HCT116 (cell line): Measurements from ENCODE around the gene ARHGAP5. TPM values are rescaled to one million over a fixed set of nuclear protein-coding genes. Genes with fewer than 3 reads are reported as not detected.

Experiments used
- ATAC-seq: fragments of 200-7000 bp; cut with Tn5 transposase; 2 replicates; pipeline ENCODE4 v1.9.1; 2020; ENCODE audit warnings: mild to moderate bottlenecking, moderate library complexity
- BruUV-seq: library from RNA; stranded (reverse); fragments of 400-500 nt; replicated peaks from 2 replicates; lab custom pipeline; 2021; lab: Mats Ljungman, UMichigan
- CTCF ChIA-PET: fragments of 300-600 bp; sonication (Branson Sonifier 250); formaldehyde crosslinking; loops from one replicate; lab custom pipeline; 2021; ENCODE audit warnings: antibody characterized with exemption; lab: Charles Lee
- POLR2A ChIA-PET: fragments of 300-600, 350-600 bp; sonication (Branson Sonifier 250); formaldehyde crosslinking; loops from one replicate; lab custom pipeline; 2021; ENCODE audit warnings: antibody characterized with exemption; lab: Charles Lee
- RAD21 ChIA-PET, 2 experiments: fragments of 300-600 bp; sonication (Branson Sonifier 250); formaldehyde crosslinking; loops; one replicate each; lab custom pipeline; 2023; ENCODE audit warnings: low total read pairs in 2 of 2; ENCODE audit not compliant: uncharacterized antibody in 2 of 2, unreplicated experiment in 2 of 2, low non-redundant PET in 1 of 2; lab: Charles Lee
- DNase-seq: peaks from one replicate; pipeline ENCODE4 v3.0.0-alpha.2; 2010; ENCODE audit warnings: low read depth, low spot score
- H2AFZ ChIP-seq: fragments of 200-600 bp; shearing (Covaris generic), sonication (generic); 2 replicates; pipeline ENCODE4 v1.6.1; 2017; ENCODE audit warnings: low read depth, mixed run types, mixed read lengths, antibody characterized with exemption, low read length; ENCODE audit not compliant: poor library complexity, severe bottlenecking
- H3K27ac ChIP-seq: 2 replicates; pipeline ENCODE4 v1.5.1; 2012; ENCODE audit warnings: low read depth, low read length
- H3K27me3 ChIP-seq: fragments of 200-600 bp; sonication (generic); 2 replicates; pipeline ENCODE4 v1.6.1; 2016; ENCODE audit warnings: mixed run types, low read length, mixed read lengths; ENCODE audit not compliant: insufficient read depth
- H3K36me3 ChIP-seq, 2 experiments: fragments of 200-500 bp in 1 of 2; fragments of 200-600 bp in 1 of 2; sonication (Bioruptor generic) in 1 of 2; sonication (generic) in 1 of 2; 2 replicates each; pipeline versions ENCODE4 v1.5.1 to v1.6.1; 2014 to 2016; ENCODE audit warnings: low read length in 2 of 2, inconsistent platforms in 1 of 2, mixed read lengths in 1 of 2, mixed run types in 1 of 2; ENCODE audit not compliant: insufficient read depth in 2 of 2, control insufficient read depth in 1 of 2
- H3K4me1 ChIP-seq, 2 experiments: fragments of 200-600 bp in 1 of 2; sonication (generic) in 1 of 2; 2 replicates each; pipeline versions ENCODE4 v1.5.1 to v1.6.1; 2012 to 2017; ENCODE audit warnings: low read length in 2 of 2, inconsistent platforms in 1 of 2, mild to moderate bottlenecking in 1 of 2, mixed read lengths in 1 of 2, mixed run types in 1 of 2, moderate library complexity in 1 of 2; ENCODE audit not compliant: insufficient read depth in 2 of 2, control insufficient read depth in 1 of 2
- H3K4me2 ChIP-seq: fragments of 200-600 bp; sonication (generic); 2 replicates; pipeline ENCODE4 v1.6.1; 2017; ENCODE audit warnings: mixed run types, low read length, mixed read lengths
- H3K4me3 ChIP-seq, 2 experiments: fragments of 200-600 bp in 1 of 2; sonication (generic) in 1 of 2; replicated peaks in 1 of 2; 2 replicates each; pipeline ENCODE4 v1.5.1; 2011 to 2016; ENCODE audit warnings: low read length in 2 of 2, control low read depth in 1 of 2, low read depth in 1 of 2, mild to moderate bottlenecking in 1 of 2, mixed read lengths in 1 of 2, mixed run types in 1 of 2
- H3K79me2 ChIP-seq: fragments of 200-600 bp; sonication (generic); 2 replicates; pipeline ENCODE4 v1.6.1; 2017; ENCODE audit warnings: mild to moderate bottlenecking, mixed run types, low read length, moderate library complexity, mixed read lengths; ENCODE audit not compliant: insufficient read depth
- H3K9ac ChIP-seq: fragments of 200-600 bp; sonication (generic); 2 replicates; pipeline ENCODE4 v1.6.1; 2016; ENCODE audit warnings: low read length, mixed read lengths
- H3K9me2 ChIP-seq: fragments of 200-600 bp; sonication (generic), shearing (Covaris generic); 2 replicates; pipeline ENCODE4 v1.6.1; 2017; ENCODE audit warnings: mixed run types, mild to moderate bottlenecking, moderate library complexity; ENCODE audit not compliant: insufficient read depth
- H3K9me3 ChIP-seq, 2 experiments: fragments of 200-500 bp in 1 of 2; fragments of 200-600 bp in 1 of 2; sonication (Bioruptor generic) in 1 of 2; sonication (generic) in 1 of 2; 2 replicates each; pipeline ENCODE4 v1.6.1; 2014 to 2017; ENCODE audit warnings: low read length in 2 of 2, mixed read lengths in 2 of 2, inconsistent platforms in 1 of 2, low read depth in 1 of 2, mild to moderate bottlenecking in 1 of 2, mixed run types in 1 of 2, moderate library complexity in 1 of 2; ENCODE audit not compliant: control insufficient read depth in 1 of 2, insufficient read depth in 1 of 2
- H4K20me1 ChIP-seq: fragments of 200-600 bp; sonication (generic), shearing (Covaris generic); 2 replicates; pipeline ENCODE4 v1.6.1; 2017; ENCODE audit warnings: mixed run types, mild to moderate bottlenecking, moderate library complexity; ENCODE audit not compliant: insufficient read depth
- CEBPB ChIP-seq: IDR thresholded peaks from 2 replicates; pipeline ENCODE4 v1.6.1; 2012; ENCODE audit warnings: low read depth
- FOSL1 ChIP-seq: IDR thresholded peaks from 2 replicates; pipeline ENCODE4 v1.6.1; 2012; ENCODE audit warnings: low read depth
- JUND ChIP-seq: IDR thresholded peaks from 2 replicates; pipeline ENCODE4 v1.6.1; 2012
- POLR2AphosphoS5 ChIP-seq: IDR thresholded peaks from 2 replicates; pipeline ENCODE4 v1.6.1; 2011; ENCODE audit warnings: mild to moderate bottlenecking, low read depth, low read length, moderate library complexity
- intact Hi-C: fragments of 100-400 bp; cut with micrococcal nuclease; formaldehyde crosslinking; loops from 2 replicates; pipeline ENCODE4 v1.10.0; 2022
- total RNA-seq: library from RNA; stranded (reverse); gene quantifications from one replicate; pipeline ENCODE4 v1.2.1, GENCODE V29; 2021; ENCODE audit not compliant: unreplicated experiment
- TF ChIP-seq, protein P1 (sequence below): IDR thresholded peaks from 2 replicates; pipeline ENCODE4 v1.6.1; 2012
- TF ChIP-seq, protein P2 (sequence below): IDR thresholded peaks from 2 replicates; pipeline ENCODE4 v1.6.1; 2011; ENCODE audit warnings: mild to moderate bottlenecking, low read length, moderate library complexity; ENCODE audit not compliant: insufficient replicate concordance; ENCODE audit errors: extremely low read depth

The ARHGAP5 gene
- total RNA-seq, 1 experiment from 2014 or later: 66.7 TPM

DNA sequence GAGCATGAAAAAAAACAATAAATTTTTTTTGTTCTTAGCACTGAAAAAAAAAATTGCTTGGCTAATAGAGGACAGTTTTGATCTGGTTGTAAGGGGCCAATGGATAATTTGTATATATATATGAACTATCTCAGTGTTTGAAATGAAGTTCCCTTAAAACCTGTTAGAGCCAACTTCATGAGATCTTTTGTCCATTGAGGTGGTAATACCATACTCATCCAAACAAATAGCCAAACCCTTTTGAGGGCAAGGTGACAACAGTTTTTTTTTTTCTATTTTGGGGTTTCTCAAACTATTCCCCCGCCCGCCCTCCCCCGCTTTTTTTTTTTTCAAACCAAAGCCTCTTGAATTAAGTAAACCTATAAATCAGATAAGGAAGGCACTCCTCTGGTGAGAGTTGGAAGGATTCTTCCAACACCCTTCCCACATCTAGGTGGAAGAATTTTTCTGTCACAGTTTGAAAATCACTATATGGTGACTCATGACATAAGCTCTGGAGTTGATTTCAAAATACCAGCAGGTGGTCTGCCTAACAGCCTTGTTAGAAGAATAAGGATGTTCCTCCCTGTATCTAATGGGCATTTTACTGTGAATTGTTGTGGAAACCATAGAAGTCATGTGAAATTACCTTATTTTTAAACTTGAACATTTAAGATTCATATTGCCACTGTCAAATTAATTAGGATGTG, 10.2 kb downstream of the ARHGAP5 start:
- CTCF ChIA-PET: no interaction called here
- peak; percentile 98 for ATAC-seq
- intact Hi-C loops: no loop called here

More for the DNA sequence above, 10.2 kb downstream of the ARHGAP5 start:
- no peak overlapping the region for H3K4me3 ChIP-seq
- RAD21 ChIA-PET: no interaction called here
- no TSS peak for BruUV-seq
- H3K9me3 ChIP-seq: no peaks in the 10 kb centered on the region
- H3K36me3 ChIP-seq: peaks cover 7 to 14% of the 10 kb centered on the region in 2 experiments; a peak in 2 of 4 replicates
- no peaks in the 10 kb centered on the region for H3K27me3 ChIP-seq
- H4K20me1 ChIP-seq: peaks cover 42% of the 10 kb centered on the region
- no peak overlapping the region for H2AFZ ChIP-seq
- H3K27ac ChIP-seq: peak overlapping the region; percentile 54; the same call in 1 of the 2 replicates
- no peaks in the 10 kb centered on the region for H3K9me2 ChIP-seq
- peaks cover 53 to 62% of the 10 kb centered on the region in 2 experiments for H3K4me1 ChIP-seq
- peaks cover 86% of the 10 kb centered on the region for H3K79me2 ChIP-seq
- POLR2A ChIA-PET: interaction anchor here (0.8 to 1.0 kb wide), 2 partner anchors 9 to 11 kb away, joined by 3 to 8 read pairs; partner anchors contain the start of gene ARHGAP5
- DNase-seq: peak; percentile 83
- no peak overlapping the region for H3K9ac ChIP-seq
- TF ChIP-seq POLR2AphosphoS5 (no peak), CEBPB (peak; percentile 50; the same call in 1 of the 2 replicates), FOSL1 (peak; percentile 38), JUND (peak; percentile 49)
- TF ChIP-seq, protein P1, sequence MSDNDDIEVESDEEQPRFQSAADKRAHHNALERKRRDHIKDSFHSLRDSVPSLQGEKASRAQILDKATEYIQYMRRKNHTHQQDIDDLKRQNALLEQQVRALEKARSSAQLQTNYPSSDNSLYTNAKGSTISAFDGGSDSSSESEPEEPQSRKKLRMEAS: no peak
- TF ChIP-seq, protein P2, sequence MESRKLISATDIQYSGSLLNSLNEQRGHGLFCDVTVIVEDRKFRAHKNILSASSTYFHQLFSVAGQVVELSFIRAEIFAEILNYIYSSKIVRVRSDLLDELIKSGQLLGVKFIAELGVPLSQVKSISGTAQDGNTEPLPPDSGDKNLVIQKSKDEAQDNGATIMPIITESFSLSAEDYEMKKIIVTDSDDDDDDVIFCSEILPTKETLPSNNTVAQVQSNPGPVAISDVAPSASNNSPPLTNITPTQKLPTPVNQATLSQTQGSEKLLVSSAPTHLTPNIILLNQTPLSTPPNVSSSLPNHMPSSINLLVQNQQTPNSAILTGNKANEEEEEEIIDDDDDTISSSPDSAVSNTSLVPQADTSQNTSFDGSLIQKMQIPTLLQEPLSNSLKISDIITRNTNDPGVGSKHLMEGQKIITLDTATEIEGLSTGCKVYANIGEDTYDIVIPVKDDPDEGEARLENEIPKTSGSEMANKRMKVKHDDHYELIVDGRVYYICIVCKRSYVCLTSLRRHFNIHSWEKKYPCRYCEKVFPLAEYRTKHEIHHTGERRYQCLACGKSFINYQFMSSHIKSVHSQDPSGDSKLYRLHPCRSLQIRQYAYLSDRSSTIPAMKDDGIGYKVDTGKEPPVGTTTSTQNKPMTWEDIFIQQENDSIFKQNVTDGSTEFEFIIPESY: no peak
- H3K4me2 ChIP-seq: peak overlapping the region; percentile 40
